A549 (cell line): ENCODE data around the gene TUBGCP2. TPM values are rescaled to one million over a fixed set of nuclear protein-coding genes. Genes with fewer than 3 reads are reported as not detected.

Experiments
- ATAC-seq, 2 experiments: fragments of 200-7000 bp in 1 of 2; fragments of >200 bp in 1 of 2; cut with Nextera tagmentation in 1 of 2; cut with Tn5 transposase in 1 of 2; 3 replicates each; pipeline versions ENCODE4 v1.8.0 to v1.9.1; 2018 to 2020; ENCODE audit warnings: mild to moderate bottlenecking in 1 of 2, moderate library complexity in 1 of 2
- CTCF ChIA-PET: fragments of 300-600 bp; sonication (Branson Sonifier 250); formaldehyde crosslinking; extraction: SDS; loops from one replicate; lab custom pipeline; 2021; ENCODE audit warnings: antibody characterized with exemption, inconsistent platforms; lab: Yijun Ruan, JAX
- POLR2A ChIA-PET: fragments of 350-600 bp; formaldehyde crosslinking; extraction: SDS; loops from one replicate; lab custom pipeline; 2021; ENCODE audit warnings: antibody characterized with exemption, inconsistent platforms; lab: Yijun Ruan, JAX
- DNase-seq, 2 experiments: peaks; one replicate each; pipeline versions ENCODE4 v3.0.0 to v3.0.0-alpha.2; 2011 to 2016; ENCODE audit warnings: low read depth in 1 of 2, low spot score in 1 of 2
- FAIRE-seq: peaks from 2 replicates; lab custom pipeline; 2011; peaks lifted over from hg19 to GRCh38; lab: Jason Lieb, UNC
- H3K27ac ChIP-seq, 2 experiments: fragments of >200 bp; sonication (Bioruptor Twin); formaldehyde crosslinking; 3 replicates each; pipeline ENCODE4 v1.5.1; 2016 to 2017
- H3K4me1 ChIP-seq: fragments of >200 bp; sonication (Bioruptor Twin); formaldehyde crosslinking; 3 replicates; pipeline ENCODE4 v1.6.1; 2016
- H3K4me2 ChIP-seq: fragments of >200 bp; sonication (Bioruptor Twin); formaldehyde crosslinking; 3 replicates; pipeline ENCODE4 v1.6.1; 2016
- H3K4me3 ChIP-seq: fragments of >200 bp; sonication (Bioruptor Twin); formaldehyde crosslinking; 3 replicates; pipeline ENCODE4 v1.5.1; 2016
- H3K9me3 ChIP-seq: fragments of >200 bp; sonication (Bioruptor Twin); formaldehyde crosslinking; 3 replicates; pipeline ENCODE4 v1.6.1; 2016
- BCL3 ChIP-seq: fragments of >200 bp; sonication (Bioruptor Twin); formaldehyde crosslinking; IDR thresholded peaks from 3 replicates; pipeline ENCODE4 v1.6.1; 2016
- CBX2 ChIP-seq: fragments of 200-600 bp; sonication (generic); IDR thresholded peaks from 2 replicates; pipeline ENCODE4 v1.6.1; 2016; ENCODE audit warnings: low read depth, mild to moderate bottlenecking, borderline replicate concordance
- CEBPB ChIP-seq, 2 experiments: fragments of >200 bp in 1 of 2; sonication (Bioruptor Twin) in 1 of 2; formaldehyde crosslinking in 1 of 2; IDR thresholded peaks; 2 replicates each; pipeline ENCODE4 v1.6.1; 2012 to 2016
- CHD4 ChIP-seq: fragments of 200-600 bp; sonication (generic); IDR thresholded peaks from 2 replicates; pipeline ENCODE4 v1.6.1; 2016; ENCODE audit warnings: antibody characterized with exemption, mild to moderate bottlenecking, borderline replicate concordance
- ELK1 ChIP-seq: fragments of 150-350 bp; IDR thresholded peaks from 2 replicates; pipeline ENCODE4 v1.6.1; 2014; ENCODE audit warnings: low read depth, mild to moderate bottlenecking, low read length
- ESRRA ChIP-seq: fragments of 150-350 bp; IDR thresholded peaks from 2 replicates; pipeline ENCODE4 v1.6.1; 2014; ENCODE audit warnings: mild to moderate bottlenecking, low read length, borderline replicate concordance
- HDAC2 ChIP-seq: fragments of 200-600 bp; sonication (generic); IDR thresholded peaks from 2 replicates; pipeline ENCODE4 v1.6.1; 2016
- HOXB5 ChIP-seq: fragments of 250-450 bp; sonication (Bioruptor Pico); IDR thresholded peaks from 2 replicates; pipeline ENCODE4 v1.5.0; 2020; ENCODE audit warnings: mild to moderate bottlenecking, moderate library complexity
- JUN ChIP-seq, 2 experiments: fragments of >200 bp; sonication (Bioruptor Twin); formaldehyde crosslinking; IDR thresholded peaks; 2 replicates in 1 of 2; 3 replicates in 1 of 2; pipeline ENCODE4 v1.6.1; 2016 to 2017
- JUNB ChIP-seq: fragments of >200 bp; sonication (Bioruptor Twin); formaldehyde crosslinking; IDR thresholded peaks from 2 replicates; pipeline ENCODE4 v1.6.1; 2016
- KDM1A ChIP-seq: fragments of 200-600 bp; sonication (generic); IDR thresholded peaks from 2 replicates; pipeline ENCODE4 v1.6.1; 2016; ENCODE audit warnings: low read depth, mild to moderate bottlenecking
- NFE2L2 ChIP-seq: fragments of 150-350 bp; conservative IDR thresholded peaks from 2 replicates; pipeline ENCODE4 v1.6.1; 2014; ENCODE audit warnings: low read length
- NR3C1 ChIP-seq: fragments of >200 bp; sonication (Bioruptor Twin); formaldehyde crosslinking; IDR thresholded peaks from 3 replicates; pipeline ENCODE4 v1.6.1; 2017
- PHF8 ChIP-seq: fragments of 200-600 bp; sonication (generic); IDR thresholded peaks from 2 replicates; pipeline ENCODE4 v1.6.1; 2016; ENCODE audit warnings: low read depth, mild to moderate bottlenecking, antibody characterized with exemption, moderate library complexity, borderline replicate concordance
- RARB ChIP-seq: fragments of 250-450 bp; sonication (Bioruptor Pico); IDR thresholded peaks from 2 replicates; pipeline ENCODE4 v1.8.0; 2021; ENCODE audit warnings: mild to moderate bottlenecking, moderate library complexity
- RFX5 ChIP-seq: fragments of 450-650 bp; IDR thresholded peaks from 2 replicates; pipeline ENCODE4 v1.7.1; 2014; ENCODE audit warnings: antibody characterized with exemption, mild to moderate bottlenecking, moderate library complexity
- RNF2 ChIP-seq: fragments of 200-600 bp; sonication (generic); IDR thresholded peaks from 2 replicates; pipeline ENCODE4 v1.6.1; 2016; ENCODE audit warnings: low read depth, mild to moderate bottlenecking, antibody characterized with exemption, moderate library complexity, borderline replicate concordance
- WGBS: methylation state at CpG from one replicate; pipeline ENCODE4 v1.1.6; 2017; ENCODE audit errors: missing lambda C conversion rate; 5-methylcytosine and 5-hydroxymethylcytosine counted together
- polyA plus RNA-seq, 4 experiments: library from polyadenylated mRNA; depleted of rRNA in 3 of 4; stranded (reverse); fragments of >200 nt; fragmentation: RNase III in 1 of 4; extraction: RNeasy Plus Mini Kit Qiagen cat#74134 plus additional on column Dnase treatment in 1 of 4; gene quantifications; 2 replicates in 3 of 4; 3 replicates in 1 of 4; pipeline ENCODE4 v1.2.3, GENCODE V29; 2011 to 2017

TUBGCP2 gene
- polyA plus RNA-seq, 2 of the 4 experiments (the other 2 are of a cell fraction): 33.6 to 44.5 TPM

- CTCF ChIA-PET: interaction anchor here (0.6 to 4.2 kb wide), 49 partner anchors 9 to 741 kb away, joined by 3 to 76 read pairs (median 5); partner anchors contain the start of genes FUOM, MTG1, PAOX and PRAP1
- FAIRE-seq (no peak), ATAC-seq (peak in 1 of 2 experiments; percentile 1; a peak in 2 of 6 replicates), DNase-seq (no peak)
- TF ChIP-seq HDAC2: no peak
- no peak for TF ChIP-seq NR3C1
- no peak for TF ChIP-seq RARB (CRISPR knock-in tag)
- TF ChIP-seq RNF2: no peak
- TF ChIP-seq JUN (IDR thresholded peaks at IDR 0.05): no peak
- no peak for TF ChIP-seq ESRRA
- no peak for TF ChIP-seq JUNB
- TF ChIP-seq ELK1: no peak
- TF ChIP-seq CEBPB (IDR thresholded peaks at IDR 0.05): no peak
- no peak for TF ChIP-seq HOXB5 (CRISPR knock-in tag)
- TF ChIP-seq NFE2L2: no peak
- no peak for TF ChIP-seq BCL3
- TF ChIP-seq CBX2: no peak
- TF ChIP-seq PHF8: no peak
- no peak for TF ChIP-seq RFX5
- TF ChIP-seq CHD4: no peak
- no peak overlapping the region for H3K27ac ChIP-seq
- H3K4me1 ChIP-seq: peaks cover 27% of the 10 kb centered on the region
- H3K4me2 ChIP-seq: no peak overlapping the region
- no peak overlapping the region for H3K4me3 ChIP-seq
- POLR2A ChIA-PET: interaction anchor here (1.7 kb wide), 1 partner anchor 45 kb away, joined by 4 read pairs; the partner anchor contains the start of gene ECHS1
- H3K9me3 ChIP-seq: no peaks in the 10 kb centered on the region
- WGBS: 95% methylated on average over 12 of the region's 15 CpGs
These were observed 20.0 kb upstream of the TUBGCP2 start for GRCh38 chr10:133328358-133329343.

- DNase-seq (no peak), ATAC-seq (peak in 1 of 2 experiments; percentile 4; a peak in 1 of 6 replicates), FAIRE-seq (no peak)
- ChIA-PET POLR2A (no interaction called here), CTCF (interaction anchor here (1.1 to 4.2 kb wide), 5 partner anchors 8 to 179 kb away, joined by 3 to 76 read pairs (median 33); partner anchors contain the start of genes MTG1 and PRAP1)
- Histone ChIP-seq H3K9me3 (no peaks in the 10 kb centered on the region), H3K4me3 (no peak overlapping the region), H3K4me2 (peak overlapping the region; percentile 42), H3K4me1 (peaks cover 27% of the 10 kb centered on the region), H3K27ac (no peak overlapping the region)
- WGBS: 57% methylated on average over 9 of the region's 12 CpGs
- TF ChIP-seq NFE2L2: no peak
- TF ChIP-seq ESRRA: no peak
- TF ChIP-seq KDM1A: no peak
These were observed 19.1 kb upstream of the TUBGCP2 start for GRCh38 chr10:133327651-133328357.
